ENCODE measurements around the gene TSEN54.

TSEN54 gene

DNA sequence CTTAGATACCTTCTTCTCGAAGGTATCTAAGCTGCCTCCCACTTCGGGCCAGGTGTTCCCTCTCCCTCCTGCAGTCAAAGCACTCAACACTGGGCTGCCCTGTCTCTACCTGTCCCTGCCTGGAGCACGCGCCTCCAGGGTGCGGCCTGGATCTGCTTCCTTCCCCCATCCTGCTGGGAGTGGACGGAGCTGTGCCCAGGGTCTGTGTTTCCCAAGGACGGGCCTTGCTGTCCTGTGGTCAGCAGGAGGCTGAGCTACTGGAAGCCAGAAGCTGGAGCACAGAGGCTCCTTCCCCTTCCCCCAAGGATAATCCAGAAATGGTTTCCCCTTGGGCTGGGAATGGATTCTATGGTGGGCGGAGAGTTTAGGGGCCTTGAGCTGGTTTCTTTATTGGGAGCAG, 25.9 kb downstream of the TSEN54 start:
- in situ Hi-C loops (cut with MboI; ENCODE audit: low pct_unique_long_range_greater_than_20kb, low sequenced_read_pairs, unreplicated experiment), result no loop called here
- no peak for DNase-seq (ENCODE audit: low spot score)
- TF ChIP-seq, protein P1, sequence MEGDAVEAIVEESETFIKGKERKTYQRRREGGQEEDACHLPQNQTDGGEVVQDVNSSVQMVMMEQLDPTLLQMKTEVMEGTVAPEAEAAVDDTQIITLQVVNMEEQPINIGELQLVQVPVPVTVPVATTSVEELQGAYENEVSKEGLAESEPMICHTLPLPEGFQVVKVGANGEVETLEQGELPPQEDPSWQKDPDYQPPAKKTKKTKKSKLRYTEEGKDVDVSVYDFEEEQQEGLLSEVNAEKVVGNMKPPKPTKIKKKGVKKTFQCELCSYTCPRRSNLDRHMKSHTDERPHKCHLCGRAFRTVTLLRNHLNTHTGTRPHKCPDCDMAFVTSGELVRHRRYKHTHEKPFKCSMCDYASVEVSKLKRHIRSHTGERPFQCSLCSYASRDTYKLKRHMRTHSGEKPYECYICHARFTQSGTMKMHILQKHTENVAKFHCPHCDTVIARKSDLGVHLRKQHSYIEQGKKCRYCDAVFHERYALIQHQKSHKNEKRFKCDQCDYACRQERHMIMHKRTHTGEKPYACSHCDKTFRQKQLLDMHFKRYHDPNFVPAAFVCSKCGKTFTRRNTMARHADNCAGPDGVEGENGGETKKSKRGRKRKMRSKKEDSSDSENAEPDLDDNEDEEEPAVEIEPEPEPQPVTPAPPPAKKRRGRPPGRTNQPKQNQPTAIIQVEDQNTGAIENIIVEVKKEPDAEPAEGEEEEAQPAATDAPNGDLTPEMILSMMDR (IDR thresholded peaks at IDR 0.05; ENCODE audit: extremely low read depth, insufficient read depth, missing control alignments), result no peak

DNA sequence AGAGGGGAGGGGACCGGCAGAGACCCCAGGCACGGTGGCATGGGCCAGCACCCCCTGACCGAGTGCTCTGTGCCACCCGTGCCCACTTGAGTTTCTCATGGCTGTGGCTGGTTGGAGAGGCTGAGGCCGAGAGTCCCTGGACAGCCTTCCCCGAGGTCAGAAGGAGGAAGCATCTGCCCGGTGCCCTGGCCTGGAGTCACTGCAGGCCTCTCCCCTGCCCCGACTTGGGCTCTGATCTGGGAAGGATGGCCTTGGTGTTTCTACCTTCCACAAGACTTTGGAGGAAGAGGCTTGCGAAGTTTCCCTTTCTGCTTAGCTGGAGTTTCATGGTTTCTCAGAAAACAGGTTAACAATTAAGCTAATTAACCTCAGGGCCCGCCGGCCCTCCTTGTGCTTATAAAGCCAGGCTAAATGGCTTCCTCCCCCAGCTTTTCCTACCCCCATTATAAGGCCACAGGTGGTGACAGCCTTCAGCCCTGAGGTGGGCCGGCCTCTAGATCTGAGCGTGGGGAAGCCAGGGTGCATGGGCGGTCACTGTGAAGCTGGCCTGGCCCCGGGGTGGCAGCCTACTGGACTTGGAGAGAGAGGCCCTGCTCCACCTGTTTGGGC, 26.5 kb downstream of the TSEN54 start:
- TF ChIP-seq, protein P1 (IDR thresholded peaks at IDR 0.05; ENCODE audit: extremely low read depth, insufficient read depth, missing control alignments), result no peak

DNA sequence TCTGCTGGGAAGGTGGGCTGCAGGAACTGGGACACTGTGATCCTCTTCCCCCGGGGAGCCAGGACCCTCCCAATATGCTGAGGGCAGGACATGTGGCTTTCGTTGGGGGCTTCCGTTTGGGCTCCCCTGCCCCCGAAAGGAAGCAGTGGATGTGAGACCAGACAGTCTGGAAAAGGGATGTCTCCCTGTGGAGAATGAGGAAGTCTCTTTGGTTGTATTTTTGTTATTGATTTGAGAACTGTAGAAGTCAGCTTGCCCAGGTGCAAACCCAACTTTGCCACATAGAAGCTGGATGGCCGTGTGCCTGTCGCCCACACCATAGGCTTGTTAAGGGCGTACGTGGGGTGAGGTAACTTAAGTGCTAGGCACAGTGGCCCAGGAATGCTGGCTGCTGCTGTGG, 27.9 kb downstream of the TSEN54 start:
- in situ Hi-C loops (cut with MboI; ENCODE audit: low pct_unique_long_range_greater_than_20kb, low sequenced_read_pairs, unreplicated experiment), result no loop called here
- no peak for DNase-seq (ENCODE audit: low spot score)
- TF ChIP-seq, protein P1 (IDR thresholded peaks at IDR 0.05; ENCODE audit: extremely low read depth, insufficient read depth, missing control alignments), result no peak

More for the DNA sequence above, 26.5 kb downstream of the TSEN54 start:
- in situ Hi-C loops (cut with MboI; ENCODE audit: low pct_unique_long_range_greater_than_20kb, low sequenced_read_pairs, unreplicated experiment), result no loop called here
- DNase-seq (ENCODE audit: low spot score), result no peak

DNA sequence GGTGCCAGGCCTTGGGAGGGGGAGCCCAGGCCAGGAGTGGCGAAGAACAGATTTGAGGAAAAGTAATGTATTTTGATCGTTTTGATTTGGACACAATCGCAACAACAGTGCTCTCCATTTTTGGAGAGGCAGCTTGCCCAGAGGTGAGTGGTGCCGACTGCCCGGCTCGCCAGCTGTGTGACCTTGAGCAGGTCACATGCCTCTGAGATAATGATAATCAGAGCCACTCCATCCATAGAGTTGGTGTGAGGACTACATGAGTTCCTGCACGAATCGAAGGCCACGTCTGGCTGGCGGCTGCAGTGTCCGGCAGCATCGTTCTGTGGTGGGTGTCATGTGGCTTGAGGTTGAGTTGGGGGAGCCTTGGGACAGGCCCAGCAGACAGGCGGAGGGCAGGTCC, 29.9 kb downstream of the TSEN54 start:
- no peak for DNase-seq (ENCODE audit: low spot score)
- TF ChIP-seq, protein P1 (IDR thresholded peaks at IDR 0.05; ENCODE audit: extremely low read depth, insufficient read depth, missing control alignments), result no peak
- in situ Hi-C loops (cut with MboI; ENCODE audit: low pct_unique_long_range_greater_than_20kb, low sequenced_read_pairs, unreplicated experiment), result no loop called here

DNA sequence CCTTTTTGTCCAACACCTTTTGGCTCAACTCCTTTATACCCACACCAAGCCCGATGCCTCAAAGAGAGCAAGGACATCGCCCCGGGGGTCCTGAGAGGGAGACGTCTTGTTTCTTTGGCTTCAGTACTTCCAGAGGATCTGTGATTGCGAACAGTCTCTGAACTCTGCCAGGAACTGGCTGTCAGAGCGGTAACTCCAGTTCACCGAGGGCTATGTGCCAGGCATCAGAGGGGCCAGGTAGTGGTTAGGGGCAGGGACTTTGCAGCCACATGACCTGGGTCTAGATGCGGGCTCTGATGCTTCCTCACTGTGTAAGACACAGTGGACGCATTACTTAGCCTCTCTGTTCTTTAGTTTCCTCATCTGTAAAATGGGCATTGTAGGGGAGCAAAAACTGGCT, 30.8 kb downstream of the TSEN54 start:
- in situ Hi-C loops (cut with MboI; ENCODE audit: low pct_unique_long_range_greater_than_20kb, low sequenced_read_pairs, unreplicated experiment), result no loop called here
- TF ChIP-seq, protein P1 (IDR thresholded peaks at IDR 0.05; ENCODE audit: extremely low read depth, insufficient read depth, missing control alignments), result no peak

DNA sequence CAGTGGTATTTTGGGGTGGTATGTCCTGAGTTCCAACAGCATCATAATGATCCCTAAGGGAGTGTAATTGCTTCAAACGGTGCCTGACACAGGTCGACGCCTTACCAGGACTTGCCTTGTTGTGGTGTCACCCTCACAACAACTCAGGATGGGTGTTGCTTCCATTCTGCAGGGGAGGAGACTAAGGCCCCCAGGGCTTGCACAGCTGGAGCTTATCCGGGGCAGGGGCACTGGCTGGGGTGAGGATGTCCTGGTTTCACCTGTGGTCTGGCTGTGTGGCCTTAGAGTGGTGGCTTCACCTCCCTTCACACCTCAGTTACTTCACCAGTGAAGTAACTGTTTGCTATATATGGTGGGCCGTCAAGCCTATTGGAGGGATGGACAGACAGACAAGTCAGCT, 32.5 kb downstream of the TSEN54 start:
- in situ Hi-C loops (cut with MboI; ENCODE audit: low pct_unique_long_range_greater_than_20kb, low sequenced_read_pairs, unreplicated experiment), result no loop called here
- no peak for DNase-seq (ENCODE audit: low spot score)

More for the DNA sequence above, 30.8 kb downstream of the TSEN54 start:
- DNase-seq (ENCODE audit: low spot score), result no peak

More for the DNA sequence above, 32.5 kb downstream of the TSEN54 start:
- TF ChIP-seq, protein P1 (IDR thresholded peaks at IDR 0.05; ENCODE audit: extremely low read depth, insufficient read depth, missing control alignments), result no peak

All from GM13977 (cell line).